H9 (cell line): Measurements from ENCODE around the gene LARGE1. TPM values are rescaled to one million over a fixed set of nuclear protein-coding genes. Genes with fewer than 3 reads are reported as not detected.

Experiments used
- DNase-seq: peaks from one replicate; pipeline ENCODE4 v3.0.0-alpha.2; 2017
- H2AFZ ChIP-seq: one replicate; pipeline ENCODE4 v1.6.1; 2013; ENCODE audit warnings: mild to moderate bottlenecking, low read length, control low read depth, moderate library complexity
- H2AK5ac ChIP-seq: 2 replicates; pipeline ENCODE4 v1.6.1; 2013; ENCODE audit warnings: low read length, control low read depth, mixed read lengths; ENCODE audit not compliant: insufficient read length
- H2BK120ac ChIP-seq: one replicate; pipeline ENCODE4 v1.6.1; 2013; ENCODE audit warnings: low read depth, mild to moderate bottlenecking, low read length, control low read depth, inconsistent platforms; ENCODE audit not compliant: poor library complexity, severe bottlenecking
- H2BK12ac ChIP-seq: 2 replicates; pipeline ENCODE4 v1.6.1; 2013; ENCODE audit warnings: low read length, control low read depth, mixed read lengths, low read depth; ENCODE audit not compliant: insufficient read length
- H2BK15ac ChIP-seq: 2 replicates; pipeline ENCODE4 v1.6.1; 2013; ENCODE audit warnings: low read depth, low read length, control low read depth
- H2BK20ac ChIP-seq: one replicate; pipeline ENCODE4 v1.6.1; 2013; ENCODE audit warnings: low read depth, mild to moderate bottlenecking, low read length, control low read depth, inconsistent platforms; ENCODE audit not compliant: poor library complexity, severe bottlenecking
- H2BK5ac ChIP-seq: 2 replicates; pipeline ENCODE4 v1.6.1; 2013; ENCODE audit warnings: low read length, control low read depth, mixed read lengths; ENCODE audit not compliant: insufficient read length
- H3K14ac ChIP-seq: 2 replicates; pipeline ENCODE4 v1.6.1; 2013; ENCODE audit warnings: low read length, control low read depth; ENCODE audit not compliant: insufficient read depth
- H3K18ac ChIP-seq: 2 replicates; pipeline ENCODE4 v1.6.1; 2013; ENCODE audit warnings: low read depth, mild to moderate bottlenecking, mixed read lengths, low read length, control low read depth; ENCODE audit not compliant: insufficient read length
- H3K23ac ChIP-seq: 2 replicates; pipeline ENCODE4 v1.6.1; 2013; ENCODE audit warnings: low read length, control low read depth, mixed read lengths, low read depth; ENCODE audit not compliant: insufficient read length
- H3K23me2 ChIP-seq: 2 replicates; pipeline ENCODE4 v1.6.1; 2013; ENCODE audit warnings: low read depth, mild to moderate bottlenecking, mixed read lengths, low read length, control low read depth; ENCODE audit not compliant: insufficient read length, poor library complexity, severe bottlenecking
- H3K27ac ChIP-seq: 2 replicates; pipeline ENCODE4 v1.5.1; 2013; ENCODE audit warnings: low read length, control low read depth, mixed read lengths, low read depth; ENCODE audit not compliant: insufficient read length
- H3K27me3 ChIP-seq: 2 replicates; pipeline ENCODE4 v1.6.1; 2013; ENCODE audit warnings: low read length, control low read depth, inconsistent platforms; ENCODE audit not compliant: insufficient read depth
- H3K4ac ChIP-seq: 2 replicates; pipeline ENCODE4 v1.6.1; 2013; ENCODE audit warnings: low read depth, mild to moderate bottlenecking, control low read depth, inconsistent platforms, low read length, moderate library complexity
- H3K4me1 ChIP-seq: 2 replicates; pipeline ENCODE4 v1.6.1; 2013; ENCODE audit warnings: low read length, control low read depth, inconsistent platforms; ENCODE audit not compliant: insufficient read depth
- H3K4me2 ChIP-seq: 2 replicates; pipeline ENCODE4 v1.6.1; 2013; ENCODE audit warnings: low read length, control low read depth, mixed read lengths; ENCODE audit not compliant: insufficient read length, insufficient read depth
- H3K56ac ChIP-seq: 2 replicates; pipeline ENCODE4 v1.6.1; 2013; ENCODE audit warnings: low read depth, mild to moderate bottlenecking, mixed read lengths, low read length, control low read depth; ENCODE audit not compliant: insufficient read length
- H3K79me1 ChIP-seq: 2 replicates; pipeline ENCODE4 v1.6.1; 2013; ENCODE audit warnings: low read depth, mild to moderate bottlenecking, moderate library complexity, low read length, control low read depth, inconsistent platforms; ENCODE audit not compliant: insufficient read depth, poor library complexity, severe bottlenecking
- H3K79me2 ChIP-seq: 2 replicates; pipeline ENCODE4 v1.6.1; 2013; ENCODE audit warnings: low read length, control low read depth, inconsistent platforms; ENCODE audit not compliant: insufficient read depth
- H3K9ac ChIP-seq: 2 replicates; pipeline ENCODE4 v1.6.1; 2013; ENCODE audit warnings: low read length, control low read depth, mixed read lengths; ENCODE audit not compliant: insufficient read length; ENCODE audit errors: extremely low read depth
- H3K9me3 ChIP-seq: one replicate; pipeline ENCODE4 v1.6.1; 2013; ENCODE audit warnings: low read depth, low read length, inconsistent platforms; ENCODE audit not compliant: control insufficient read depth
- H3T11ph ChIP-seq: one replicate; pipeline ENCODE4 v1.6.1; 2013; ENCODE audit warnings: mild to moderate bottlenecking, low read length, control low read depth, inconsistent platforms
- H4K20me1 ChIP-seq: one replicate; pipeline ENCODE4 v1.6.1; 2013; ENCODE audit not compliant: control insufficient read depth, insufficient read length, insufficient read depth
- H4K5ac ChIP-seq: 2 replicates; pipeline ENCODE4 v1.6.1; 2013; ENCODE audit warnings: low read depth, mild to moderate bottlenecking, mixed read lengths, low read length, control low read depth; ENCODE audit not compliant: insufficient read length
- H4K8ac ChIP-seq: replicated peaks from 2 replicates; pipeline ENCODE4 v1.6.1; 2013; ENCODE audit warnings: low read length, control low read depth, mixed read lengths, low read depth; ENCODE audit not compliant: insufficient read length
- H4K91ac ChIP-seq: 2 replicates; pipeline ENCODE4 v1.6.1; 2013; ENCODE audit warnings: low read depth, mild to moderate bottlenecking, moderate library complexity, mixed read lengths, low read length, control low read depth; ENCODE audit not compliant: insufficient read length
- H3K27ac Mint-ChIP-seq, 3 experiments: 2 replicates in 2 of 3; 3 replicates in 1 of 3; pipeline ENCODE4 v1.8.0; 2020 to 2021; ENCODE audit warnings: mixed read lengths in 3 of 3, mild to moderate bottlenecking in 1 of 3, moderate library complexity in 1 of 3
- H3K27me3 Mint-ChIP-seq: 2 replicates; pipeline ENCODE4 v1.8.0; 2021; ENCODE audit warnings: low read depth, mild to moderate bottlenecking, moderate library complexity, mixed read lengths
- H3K36me3 Mint-ChIP-seq, 3 experiments: 2 replicates in 2 of 3; 3 replicates in 1 of 3; pipeline ENCODE4 v1.8.0; 2020 to 2021; ENCODE audit warnings: low read depth in 3 of 3, mixed read lengths in 3 of 3; ENCODE audit not compliant: insufficient read depth in 1 of 3
- H3K4me1 Mint-ChIP-seq, 2 experiments: 2 replicates each; pipeline ENCODE4 v1.8.0; 2020; ENCODE audit warnings: mixed read lengths in 2 of 2
- H3K4me3 Mint-ChIP-seq, 2 experiments: 2 replicates in 1 of 2; 3 replicates in 1 of 2; pipeline ENCODE4 v1.8.0; 2020 to 2021; ENCODE audit warnings: mild to moderate bottlenecking in 2 of 2, mixed read lengths in 2 of 2, moderate library complexity in 1 of 2
- H3K9me3 Mint-ChIP-seq, 2 experiments: 2 replicates in 1 of 2; 3 replicates in 1 of 2; pipeline ENCODE4 v1.8.0; 2020; ENCODE audit warnings: mild to moderate bottlenecking in 2 of 2, mixed read lengths in 2 of 2, moderate library complexity in 1 of 2
- WGBS: extraction: QIAGEN DNeasy Blood & Tissue Kit; methylation state at CpG from one replicate; pipeline ENCODE4 v1.1.7; 2013; ENCODE audit warnings: missing lambda C conversion rate, low lambda C conversion rate, mixed read lengths; ENCODE audit not compliant: insufficient read length; ENCODE audit errors: extremely low coverage; 5-methylcytosine and 5-hydroxymethylcytosine counted together
- total RNA-seq: library from RNA; stranded (reverse); gene quantifications from 2 replicates; pipeline ENCODE4 v1.2.1, GENCODE V29; 2021
- TF ChIP-seq, protein P1 (sequence below): fragments of 200-600 bp; sonication (generic); conservative IDR thresholded peaks from 3 replicates; pipeline ENCODE4 v1.8.0; 2021; ENCODE audit warnings: antibody characterized with exemption, mild to moderate bottlenecking

The LARGE1 gene
- total RNA-seq, 1 experiment from 2014 or later = 43.5 TPM

- no peak overlapping the region for H3K23ac ChIP-seq
- H3K27ac ChIP-seq = no peak overlapping the region
- H2BK12ac ChIP-seq = no peak overlapping the region
- H3K23me2 ChIP-seq = no peaks in the 10 kb centered on the region
- Mint-ChIP-seq H3K27me3 (no peaks in the 10 kb centered on the region), H3K9me3 (no peaks in the 10 kb centered on the region), H3K4me3 (no peak overlapping the region), H3K36me3 (peaks cover 13 to 25% (median 22%) of the 10 kb centered on the region in 3 experiments; a peak in 6 of 7 replicates), H3K4me1 (peaks cover 45 to 51% of the 10 kb centered on the region in 2 experiments), H3K27ac (peak overlapping the region in 1 of 3 experiments; percentile 72; a peak in 2 of 7 replicates)
- no peak overlapping the region for H3K56ac ChIP-seq
- no peak overlapping the region for H3K4me2 ChIP-seq
- peaks cover 7% of the 10 kb centered on the region for H3K79me1 ChIP-seq
- H3K4me1 ChIP-seq = peaks cover 12% of the 10 kb centered on the region
- H4K5ac ChIP-seq = no peak overlapping the region
- H4K20me1 ChIP-seq = no peaks in the 10 kb centered on the region
- TF ChIP-seq, protein P1, sequence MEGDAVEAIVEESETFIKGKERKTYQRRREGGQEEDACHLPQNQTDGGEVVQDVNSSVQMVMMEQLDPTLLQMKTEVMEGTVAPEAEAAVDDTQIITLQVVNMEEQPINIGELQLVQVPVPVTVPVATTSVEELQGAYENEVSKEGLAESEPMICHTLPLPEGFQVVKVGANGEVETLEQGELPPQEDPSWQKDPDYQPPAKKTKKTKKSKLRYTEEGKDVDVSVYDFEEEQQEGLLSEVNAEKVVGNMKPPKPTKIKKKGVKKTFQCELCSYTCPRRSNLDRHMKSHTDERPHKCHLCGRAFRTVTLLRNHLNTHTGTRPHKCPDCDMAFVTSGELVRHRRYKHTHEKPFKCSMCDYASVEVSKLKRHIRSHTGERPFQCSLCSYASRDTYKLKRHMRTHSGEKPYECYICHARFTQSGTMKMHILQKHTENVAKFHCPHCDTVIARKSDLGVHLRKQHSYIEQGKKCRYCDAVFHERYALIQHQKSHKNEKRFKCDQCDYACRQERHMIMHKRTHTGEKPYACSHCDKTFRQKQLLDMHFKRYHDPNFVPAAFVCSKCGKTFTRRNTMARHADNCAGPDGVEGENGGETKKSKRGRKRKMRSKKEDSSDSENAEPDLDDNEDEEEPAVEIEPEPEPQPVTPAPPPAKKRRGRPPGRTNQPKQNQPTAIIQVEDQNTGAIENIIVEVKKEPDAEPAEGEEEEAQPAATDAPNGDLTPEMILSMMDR = no peak
- peaks cover 68% of the 10 kb centered on the region; the same call in 1 of the 2 replicates for H3K79me2 ChIP-seq
- no peak overlapping the region for H4K8ac ChIP-seq
- H2BK5ac ChIP-seq = no peak overlapping the region
- H4K91ac ChIP-seq = no peak overlapping the region
- H2BK15ac ChIP-seq = no peak overlapping the region
- no peak overlapping the region for H3K9ac ChIP-seq
- H3K27me3 ChIP-seq = no peaks in the 10 kb centered on the region
- no peak for DNase-seq
- no CpG with 5 or more reads among the region's 10 CpGs for WGBS
- no peak overlapping the region for H3T11ph ChIP-seq
- no peak overlapping the region for H3K14ac ChIP-seq
- no peak overlapping the region for H2AK5ac ChIP-seq
- no peak overlapping the region for H2AFZ ChIP-seq
- no peak overlapping the region for H3K4ac ChIP-seq
- H2BK20ac ChIP-seq = no peak overlapping the region
- no peak overlapping the region for H3K18ac ChIP-seq
- no peaks in the 10 kb centered on the region for H3K9me3 ChIP-seq
- no peak overlapping the region for H2BK120ac ChIP-seq
Measured at GRCh38 chr22:33908171-33909074, 11.9 kb downstream of the LARGE1 start.
